Measurements from ENCODE around the gene GTF2A1L. TPM values are rescaled to one million over a fixed set of nuclear protein-coding genes. Genes with fewer than 3 reads are reported as not detected.

Gene GTF2A1L
- total RNA-seq, 4 donors from 2014 or later, result 0.96 TPM; not detected in 3

DNA sequence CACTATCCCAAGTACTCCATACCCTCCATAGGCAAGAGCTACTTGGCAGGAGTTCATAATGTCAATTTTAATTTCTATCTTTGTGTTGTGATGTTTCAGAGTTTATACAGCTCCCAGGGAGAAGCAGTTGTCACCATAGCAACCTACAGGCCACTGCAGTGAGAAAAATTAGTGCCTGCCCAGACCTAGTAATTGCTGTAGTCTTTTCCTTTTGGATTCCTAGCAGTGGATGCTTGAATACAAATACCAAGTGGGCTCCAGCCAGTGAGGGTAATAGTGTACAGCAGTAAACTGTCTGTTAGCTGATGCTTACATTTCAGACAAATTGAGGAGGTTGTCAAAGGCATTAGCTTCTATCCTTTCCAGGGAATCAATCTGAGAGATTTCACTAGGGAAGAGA is 111.2 kb downstream of the GTF2A1L start:
- TF ChIP-seq, protein P1, sequence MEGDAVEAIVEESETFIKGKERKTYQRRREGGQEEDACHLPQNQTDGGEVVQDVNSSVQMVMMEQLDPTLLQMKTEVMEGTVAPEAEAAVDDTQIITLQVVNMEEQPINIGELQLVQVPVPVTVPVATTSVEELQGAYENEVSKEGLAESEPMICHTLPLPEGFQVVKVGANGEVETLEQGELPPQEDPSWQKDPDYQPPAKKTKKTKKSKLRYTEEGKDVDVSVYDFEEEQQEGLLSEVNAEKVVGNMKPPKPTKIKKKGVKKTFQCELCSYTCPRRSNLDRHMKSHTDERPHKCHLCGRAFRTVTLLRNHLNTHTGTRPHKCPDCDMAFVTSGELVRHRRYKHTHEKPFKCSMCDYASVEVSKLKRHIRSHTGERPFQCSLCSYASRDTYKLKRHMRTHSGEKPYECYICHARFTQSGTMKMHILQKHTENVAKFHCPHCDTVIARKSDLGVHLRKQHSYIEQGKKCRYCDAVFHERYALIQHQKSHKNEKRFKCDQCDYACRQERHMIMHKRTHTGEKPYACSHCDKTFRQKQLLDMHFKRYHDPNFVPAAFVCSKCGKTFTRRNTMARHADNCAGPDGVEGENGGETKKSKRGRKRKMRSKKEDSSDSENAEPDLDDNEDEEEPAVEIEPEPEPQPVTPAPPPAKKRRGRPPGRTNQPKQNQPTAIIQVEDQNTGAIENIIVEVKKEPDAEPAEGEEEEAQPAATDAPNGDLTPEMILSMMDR (IDR thresholded peaks at IDR 0.05), result no peak
- TF ChIP-seq POLR2A (IDR thresholded peaks at IDR 0.05), result no peak
- intact Hi-C loops (cut with DNase I; ENCODE audit: low total_unique reads), result no loop called here

More for the DNA sequence above, 111.2 kb downstream of the GTF2A1L start:
- no peak overlapping the region for H3K4me3 ChIP-seq (ENCODE audit: low read depth, poor library complexity, severe bottlenecking)
- no peak for DNase-seq (ENCODE audit: low spot score in 2 of 2)

Other genes starting within 250 kb of the GTF2A1L start
- gene PPP1R21, start 177.1 kb upstream of the GTF2A1L start, total RNA-seq, result 10 to 100 TPM; 15.8 to 29.5 (median 21.3) TPM
- gene STON1, start 87.7 kb upstream of the GTF2A1L start, total RNA-seq, result 1 to 10 TPM; 4.1 to 9.7 (median 8.1) TPM
- under 1 TPM in 1 of 4 donors, not detected in 3; 0.19 TPM for gene LHCGR, start 137.9 kb downstream of the GTF2A1L start, total RNA-seq